Vagina (tissue), 2 donors: ENCODE results near the gene S100A5.

Source experiments
- POLR2A ChIP-seq, 2 donors: fragments of 450-650 bp; IDR thresholded peaks; one replicate each; pipeline ENCODE4 v1.6.1; 2017; ENCODE audit warnings: antibody characterized with exemption in 2 of 2, mild to moderate bottlenecking in 2 of 2, moderate library complexity in 2 of 2
- POLR2AphosphoS5 ChIP-seq, 2 donors: sonication (generic); formaldehyde crosslinking; IDR thresholded peaks; one replicate each; pipeline ENCODE4 v1.9.0; 2017; ENCODE audit warnings: antibody characterized with exemption in 2 of 2, mild to moderate bottlenecking in 2 of 2, low read depth in 1 of 2; ENCODE audit not compliant: insufficient read depth in 1 of 2
- TF ChIP-seq, protein P1 (sequence below), 3 experiments: fragments of 450-650 bp in 2 of 3; fragments of 200-600 bp in 1 of 3; sonication (generic) in 1 of 3; IDR thresholded peaks; one replicate each; pipeline ENCODE4 v1.5.1; 2017 to 2019; ENCODE audit warnings: antibody characterized with exemption in 3 of 3, mild to moderate bottlenecking in 2 of 3, moderate library complexity in 2 of 3

DNA sequence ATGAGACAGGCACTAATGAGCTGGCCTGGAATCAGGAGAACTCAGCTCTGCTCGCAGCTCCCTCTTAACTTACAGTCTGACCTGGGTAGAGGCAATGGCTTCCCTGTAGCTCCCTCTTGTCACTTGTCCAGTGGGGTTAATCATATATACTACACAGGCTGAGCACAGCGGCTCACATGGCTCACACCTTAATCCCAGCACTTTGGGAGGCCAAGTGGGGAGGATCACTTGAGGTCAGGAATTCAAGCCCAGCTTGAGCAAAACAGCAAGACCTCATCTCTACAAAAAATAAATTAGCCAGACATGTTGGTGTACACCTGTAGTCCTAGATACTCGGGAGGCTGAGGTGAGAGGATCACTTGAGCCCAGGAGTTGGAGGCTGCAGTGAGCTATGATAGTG, 9.1 kb downstream of the S100A5 start:
- TF ChIP-seq, protein P1, sequence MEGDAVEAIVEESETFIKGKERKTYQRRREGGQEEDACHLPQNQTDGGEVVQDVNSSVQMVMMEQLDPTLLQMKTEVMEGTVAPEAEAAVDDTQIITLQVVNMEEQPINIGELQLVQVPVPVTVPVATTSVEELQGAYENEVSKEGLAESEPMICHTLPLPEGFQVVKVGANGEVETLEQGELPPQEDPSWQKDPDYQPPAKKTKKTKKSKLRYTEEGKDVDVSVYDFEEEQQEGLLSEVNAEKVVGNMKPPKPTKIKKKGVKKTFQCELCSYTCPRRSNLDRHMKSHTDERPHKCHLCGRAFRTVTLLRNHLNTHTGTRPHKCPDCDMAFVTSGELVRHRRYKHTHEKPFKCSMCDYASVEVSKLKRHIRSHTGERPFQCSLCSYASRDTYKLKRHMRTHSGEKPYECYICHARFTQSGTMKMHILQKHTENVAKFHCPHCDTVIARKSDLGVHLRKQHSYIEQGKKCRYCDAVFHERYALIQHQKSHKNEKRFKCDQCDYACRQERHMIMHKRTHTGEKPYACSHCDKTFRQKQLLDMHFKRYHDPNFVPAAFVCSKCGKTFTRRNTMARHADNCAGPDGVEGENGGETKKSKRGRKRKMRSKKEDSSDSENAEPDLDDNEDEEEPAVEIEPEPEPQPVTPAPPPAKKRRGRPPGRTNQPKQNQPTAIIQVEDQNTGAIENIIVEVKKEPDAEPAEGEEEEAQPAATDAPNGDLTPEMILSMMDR (IDR thresholded peaks at IDR 0.05) = no peak
- TF ChIP-seq POLR2AphosphoS5 (IDR thresholded peaks at IDR 0.05; ENCODE audit: insufficient read depth in 1 of 2, low read depth in 1 of 2) (no peak), POLR2A (IDR thresholded peaks at IDR 0.05) (no peak)
